CD8-positive, alpha-beta memory T cell (primary cell): ENCODE results near the gene PIGT. TPM values are rescaled to one million over a fixed set of nuclear protein-coding genes. Genes with fewer than 3 reads are reported as not detected.

Experiments used
- CTCF ChIA-PET: fragments of 350-600 bp; sonication (Branson Sonifier 250); formaldehyde crosslinking; loops from one replicate; lab custom pipeline; 2021; ENCODE audit warnings: antibody characterized with exemption; lab: Charles Lee
- POLR2A ChIA-PET: fragments of 350-600 bp; sonication (Branson Sonifier 250); formaldehyde crosslinking; loops from one replicate; lab custom pipeline; 2021; ENCODE audit warnings: antibody characterized with exemption; lab: Charles Lee
- DNase-seq, 5 donors: peaks; one replicate each; pipeline versions ENCODE4 v3.0.0 to v3.0.0-alpha.2; 2020 to 2022; ENCODE audit warnings: mixed read lengths in 1 of 5
- H3K27ac ChIP-seq: one replicate; pipeline ENCODE4 v1.7.0; 2013; ENCODE audit warnings: low read depth, mild to moderate bottlenecking, low read length, moderate library complexity
- H3K27me3 ChIP-seq: 2 replicates; pipeline ENCODE4 v1.7.0; 2013; ENCODE audit warnings: low read length, mild to moderate bottlenecking; ENCODE audit not compliant: insufficient read depth, poor library complexity, severe bottlenecking
- H3K36me3 ChIP-seq: 2 replicates; pipeline ENCODE4 v1.7.0; 2013; ENCODE audit warnings: mild to moderate bottlenecking, low read length, moderate library complexity; ENCODE audit not compliant: insufficient read depth
- H3K4me1 ChIP-seq: 2 replicates; pipeline ENCODE4 v1.7.0; 2013; ENCODE audit warnings: mild to moderate bottlenecking, low read length, moderate library complexity; ENCODE audit not compliant: insufficient read depth
- H3K4me3 ChIP-seq: 2 replicates; pipeline ENCODE4 v1.7.0; 2013; ENCODE audit warnings: mild to moderate bottlenecking, low read length
- H3K9me3 ChIP-seq: 2 replicates; pipeline ENCODE4 v1.7.0; 2013; ENCODE audit warnings: mild to moderate bottlenecking, low read length
- H3K27ac Mint-ChIP-seq, 8 donors: one replicate each; pipeline ENCODE4 v1.8.0; 2020 to 2021; ENCODE audit warnings: mixed read lengths in 8 of 8, mild to moderate bottlenecking in 6 of 8, inconsistent platforms in 3 of 8, moderate library complexity in 3 of 8
- H3K27me3 Mint-ChIP-seq, 2 donors: one replicate each; pipeline ENCODE4 v1.8.0; 2020 to 2021; ENCODE audit warnings: mixed read lengths in 2 of 2, mild to moderate bottlenecking in 1 of 2, moderate library complexity in 1 of 2
- H3K36me3 Mint-ChIP-seq, 3 donors: one replicate each; pipeline ENCODE4 v1.8.0; 2020 to 2021; ENCODE audit warnings: mixed read lengths in 3 of 3, inconsistent platforms in 1 of 3, mild to moderate bottlenecking in 1 of 3
- H3K4me1 Mint-ChIP-seq, 3 donors: one replicate each; pipeline ENCODE4 v1.8.0; 2020 to 2021; ENCODE audit warnings: mixed read lengths in 3 of 3, inconsistent platforms in 1 of 3, mild to moderate bottlenecking in 1 of 3
- H3K4me3 Mint-ChIP-seq, 7 donors: one replicate each; pipeline ENCODE4 v1.8.0; 2020 to 2021; ENCODE audit warnings: mixed read lengths in 7 of 7, mild to moderate bottlenecking in 6 of 7, moderate library complexity in 4 of 7, inconsistent platforms in 2 of 7
- H3K9me3 Mint-ChIP-seq, 5 donors: one replicate each; pipeline ENCODE4 v1.8.0; 2020 to 2022; ENCODE audit warnings: mixed read lengths in 5 of 5, mild to moderate bottlenecking in 3 of 5, moderate library complexity in 2 of 5, inconsistent platforms in 1 of 5
- polyA plus RNA-seq: library from polyadenylated mRNA; unstranded; fragments of 300-500 nt; fragmentation: Illumina TruSeq; gene quantifications from one replicate; pipeline ENCODE4 v1.2.3, GENCODE V29; 2021
- total RNA-seq, 2 experiments: library from RNA; stranded (reverse); gene quantifications; one replicate each; pipeline ENCODE4 v1.2.3, GENCODE V29; 2021

The PIGT gene
- total RNA-seq (10 to 100 TPM; 76.3 to 76.4 TPM), polyA plus RNA-seq (96.4 TPM)

DNA sequence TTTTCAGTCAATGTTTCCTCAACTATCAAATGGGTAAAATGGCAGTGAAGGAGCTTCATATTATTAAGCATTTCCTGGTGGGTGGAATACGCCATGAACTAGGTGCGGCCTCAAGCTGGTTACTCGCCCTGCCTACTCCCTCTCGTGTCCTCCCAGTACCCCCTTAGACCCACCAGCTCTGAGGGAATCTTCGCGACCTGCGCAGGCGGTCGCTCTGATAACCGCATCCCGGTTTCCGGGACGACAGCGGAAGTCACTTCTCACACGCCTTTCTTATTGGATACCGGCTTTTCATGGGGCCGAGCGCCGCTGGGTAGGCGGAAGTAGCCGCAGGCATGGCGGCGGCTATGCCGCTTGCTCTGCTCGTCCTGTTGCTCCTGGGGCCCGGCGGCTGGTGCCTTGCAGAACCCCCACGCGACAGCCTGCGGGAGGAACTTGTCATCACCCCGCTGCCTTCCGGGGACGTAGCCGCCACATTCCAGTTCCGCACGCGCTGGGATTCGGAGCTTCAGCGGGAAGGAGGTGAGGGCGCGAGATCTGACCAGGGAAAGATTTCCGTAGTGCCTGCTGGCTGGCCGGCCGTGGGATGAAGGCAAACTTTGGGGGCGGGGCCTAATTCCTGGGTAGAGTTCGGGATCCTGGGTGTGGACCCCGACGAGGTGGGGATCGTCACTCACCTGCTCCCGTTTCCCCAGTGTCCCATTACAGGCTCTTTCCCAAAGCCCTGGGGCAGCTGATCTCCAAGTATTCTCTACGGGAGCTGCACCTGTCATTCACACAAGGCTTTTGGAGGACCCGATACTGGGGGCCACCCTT, at the start of gene PIGT:
TSS of gene PIGT (plus strand) at position 320 of the 816 bp plus-strand sequence. CDS start at position 336, 16 bp downstream.
- H3K9me3 Mint-ChIP-seq, result no peaks in the 10 kb centered on the region
- peaks cover 0 to 51% (median 16%) of the 10 kb centered on the region in 3 donors for H3K36me3 Mint-ChIP-seq
- Histone ChIP-seq H3K4me3 (peak within 1 kb of the TSS; percentile 86), H3K4me1 (peaks cover 21% of the 10 kb centered on the region), H3K9me3 (no peaks in the 10 kb centered on the region), H3K36me3 (peaks cover 18% of the 10 kb centered on the region), H3K27ac (peak within 1 kb of the TSS; percentile 64), H3K27me3 (no peaks in the 10 kb centered on the region)
- peak within 1 kb of the TSS; percentile 94 to 99 (median 97) for H3K4me3 Mint-ChIP-seq
- H3K27ac Mint-ChIP-seq, result peak within 1 kb of the TSS; percentile 96 to 99 (median 98)
- H3K4me1 Mint-ChIP-seq, result peaks cover 36 to 54% (median 50%) of the 10 kb centered on the region in 3 donors
- POLR2A ChIA-PET, result interaction anchor here (0.7 to 3.0 kb wide), 7 partner anchors 9 to 947 kb away, joined by 3 to 25 read pairs (median 5); partner anchors contain the start of genes DBNDD2 and SYS1
- CTCF ChIA-PET, result interaction anchor here (0.8 to 2.2 kb wide), 7 partner anchors 9 to 55 kb away, joined by 3 to 19 read pairs (median 6); partner anchors contain the start of gene SYS1
- no peaks in the 10 kb centered on the region for H3K27me3 Mint-ChIP-seq
- peak; percentile 85 to 95 (median 94) for DNase-seq

DNA sequence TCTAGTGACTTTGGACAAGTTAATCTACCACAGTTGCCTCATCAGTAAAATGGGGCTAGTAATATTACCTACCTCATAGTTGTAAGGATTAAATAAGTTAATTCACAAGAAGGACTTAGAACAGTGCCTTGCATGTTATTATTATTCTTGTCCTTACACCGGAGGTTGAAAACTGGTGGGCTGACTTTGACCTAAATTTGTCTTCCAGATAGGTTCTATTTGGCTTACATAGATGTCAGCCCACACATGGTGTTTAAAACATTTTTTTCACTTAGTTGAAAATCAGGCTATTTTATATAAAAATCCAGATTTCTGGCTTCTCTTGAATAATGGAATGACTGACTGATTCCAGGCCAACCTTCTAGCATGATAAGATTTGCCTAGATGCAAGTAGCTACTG, 49.7 kb upstream of the PIGT start:
- Histone ChIP-seq H3K27me3 (no peaks in the 10 kb centered on the region), H3K4me1 (peaks cover 53% of the 10 kb centered on the region), H3K9me3 (no peaks in the 10 kb centered on the region), H3K27ac (no peak overlapping the region), H3K4me3 (no peak overlapping the region), H3K36me3 (peaks cover 27% of the 10 kb centered on the region)
- H3K36me3 Mint-ChIP-seq, result peaks cover 0 to 64% (median 8%) of the 10 kb centered on the region in 3 donors
- H3K27me3 Mint-ChIP-seq, result peaks cover 0 to 1% of the 10 kb centered on the region in 2 donors
- no peaks in the 10 kb centered on the region for H3K9me3 Mint-ChIP-seq
- H3K4me3 Mint-ChIP-seq, result no peak overlapping the region
- DNase-seq, result no peak
- peak overlapping the region in 5 of 8 donors; percentile 26 to 85 (median 52) for H3K27ac Mint-ChIP-seq
- H3K4me1 Mint-ChIP-seq, result peaks cover 57 to 68% (median 62%) of the 10 kb centered on the region in 3 donors
- ChIA-PET CTCF (interaction anchor here (1.5 to 12.5 kb wide), 3 partner anchors 9 to 71 kb away, joined by 3 to 183 read pairs (median 137); partner anchors contain the start of gene TP53TG5), POLR2A (interaction anchor here (0.9 kb wide), 1 partner anchor 41 kb away, joined by 6 read pairs; no protein-coding TSS in a partner anchor)

DNA sequence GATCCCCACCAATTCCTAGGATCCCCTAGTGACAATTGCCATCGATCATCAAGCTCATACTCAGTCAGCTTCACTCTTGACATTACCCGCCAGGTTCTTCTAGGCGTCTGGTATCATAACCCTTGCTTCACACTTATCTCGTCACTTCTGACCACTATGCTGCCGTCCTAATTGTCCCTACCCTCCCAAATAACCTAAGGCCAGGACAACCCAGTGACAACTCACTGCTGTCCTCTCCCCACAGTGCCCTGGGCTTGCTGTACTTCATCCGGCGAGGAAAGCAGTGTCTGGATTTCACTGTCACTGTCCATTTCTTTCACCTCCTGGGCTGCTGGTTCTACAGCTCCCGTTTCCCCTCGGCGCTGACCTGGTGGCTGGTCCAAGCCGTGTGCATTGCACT, 49.3 kb upstream of the PIGT start:
- no peak overlapping the region for H3K4me3 ChIP-seq
- POLR2A ChIA-PET, result no interaction called here
- peaks cover 27% of the 10 kb centered on the region for H3K36me3 ChIP-seq
- CTCF ChIA-PET, result interaction anchor here (7.8 to 12.5 kb wide), 2 partner anchors 8 to 70 kb away, joined by 137 to 183 read pairs; partner anchors contain the start of gene TP53TG5
- peaks cover 53% of the 10 kb centered on the region for H3K4me1 ChIP-seq
- H3K9me3 Mint-ChIP-seq, result no peaks in the 10 kb centered on the region
- H3K4me3 Mint-ChIP-seq, result peak overlapping the region in 2 of 7 donors; percentile 40 to 80
- no peaks in the 10 kb centered on the region for H3K9me3 ChIP-seq
- no peak overlapping the region for H3K27ac ChIP-seq
- DNase-seq, result no peak
- H3K27ac Mint-ChIP-seq, result peak overlapping the region in 7 of 8 donors; percentile 31 to 85 (median 77)
- H3K27me3 Mint-ChIP-seq, result peaks cover 0 to 1% of the 10 kb centered on the region in 2 donors
- H3K27me3 ChIP-seq, result no peaks in the 10 kb centered on the region
- H3K36me3 Mint-ChIP-seq, result peaks cover 0 to 64% (median 8%) of the 10 kb centered on the region in 3 donors
- H3K4me1 Mint-ChIP-seq, result peaks cover 59 to 73% (median 62%) of the 10 kb centered on the region in 3 donors

DNA sequence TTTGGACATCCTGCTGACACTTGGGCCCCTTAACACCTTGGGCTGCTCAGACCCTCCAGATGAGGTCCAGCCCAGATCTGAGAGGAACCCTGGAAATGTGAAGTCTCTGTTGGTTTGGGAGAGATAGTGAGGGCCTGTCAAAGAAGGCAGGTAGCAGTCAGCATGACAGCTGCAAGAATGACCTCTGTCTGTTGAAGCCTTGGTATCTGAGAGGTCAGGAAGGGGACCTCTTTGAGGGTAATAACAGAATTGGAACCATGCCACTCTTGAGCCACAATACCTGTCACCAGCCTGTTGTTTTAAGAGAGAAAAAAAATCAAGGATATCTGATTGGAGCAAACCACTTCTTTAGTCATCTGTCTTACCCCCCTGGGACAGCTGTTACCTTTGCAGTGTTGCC, 48.8 kb upstream of the PIGT start:
- H3K27me3 ChIP-seq, result no peaks in the 10 kb centered on the region
- H3K4me1 ChIP-seq, result peaks cover 53% of the 10 kb centered on the region
- Mint-ChIP-seq H3K27ac (peak overlapping the region in 7 of 8 donors; percentile 31 to 95 (median 82)), H3K36me3 (peaks cover 0 to 64% (median 8%) of the 10 kb centered on the region in 3 donors), H3K9me3 (no peaks in the 10 kb centered on the region), H3K4me1 (peaks cover 62 to 77% (median 62%) of the 10 kb centered on the region in 3 donors), H3K4me3 (peak overlapping the region in 3 of 7 donors; percentile 9 to 40 (median 34)), H3K27me3 (peaks cover 0 to 1% of the 10 kb centered on the region in 2 donors)
- no peak for DNase-seq
- H3K9me3 ChIP-seq, result no peaks in the 10 kb centered on the region
- H3K27ac ChIP-seq, result no peak overlapping the region
- ChIA-PET POLR2A (no interaction called here), CTCF (interaction anchor here (1.4 to 12.5 kb wide), 2 partner anchors 41 to 70 kb away, joined by 3 to 183 read pairs; partner anchors contain the start of gene DBNDD2)
- H3K4me3 ChIP-seq, result no peak overlapping the region
- peaks cover 27% of the 10 kb centered on the region for H3K36me3 ChIP-seq

DNA sequence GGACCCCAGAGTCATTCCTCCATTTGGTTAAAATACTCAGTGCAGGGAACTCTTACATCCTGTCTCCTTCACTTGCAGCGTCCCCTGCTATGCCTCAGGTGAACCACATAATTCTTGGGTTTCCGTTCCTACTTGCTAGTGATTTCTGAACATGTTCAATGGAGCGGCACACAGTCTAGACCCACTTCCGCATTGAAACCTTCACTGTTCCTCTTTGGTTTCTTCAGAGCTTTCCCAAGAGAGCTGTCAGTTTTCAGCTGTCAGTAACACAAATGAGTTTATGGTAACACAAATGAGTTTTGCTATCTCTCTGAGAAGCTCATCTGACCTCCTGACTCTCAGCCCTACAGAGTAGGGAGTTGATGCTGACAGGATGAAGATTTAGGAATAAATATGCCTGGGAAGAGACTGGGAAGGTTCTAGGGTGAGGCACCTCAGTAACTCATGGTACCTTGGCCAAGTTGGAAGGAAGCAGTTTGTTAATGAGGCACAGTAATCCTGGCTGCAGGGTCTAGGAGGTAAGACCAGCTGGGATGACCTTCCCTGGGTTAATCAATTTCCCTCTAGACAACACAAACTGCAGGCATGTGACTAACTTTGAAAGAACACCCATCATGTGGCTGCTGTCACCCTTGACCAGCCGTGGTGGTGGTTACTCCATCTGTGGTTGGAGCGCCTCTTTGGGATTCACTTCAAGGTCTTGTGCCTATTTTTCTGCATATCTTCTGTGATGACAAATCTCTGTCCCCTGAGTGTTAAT, 47.5 kb upstream of the PIGT start:
- Histone ChIP-seq H3K27ac (peak overlapping the region; percentile 12), H3K27me3 (no peaks in the 10 kb centered on the region), H3K4me3 (no peak overlapping the region), H3K9me3 (no peaks in the 10 kb centered on the region), H3K36me3 (peaks cover 27% of the 10 kb centered on the region), H3K4me1 (peaks cover 55% of the 10 kb centered on the region)
- peak overlapping the region; percentile 32 to 76 (median 56) for H3K4me3 Mint-ChIP-seq
- no peaks in the 10 kb centered on the region for H3K9me3 Mint-ChIP-seq
- POLR2A ChIA-PET, result interaction anchor here (0.9 kb wide), 1 partner anchor 48 kb away, joined by 3 read pairs; the partner anchor contains the start of gene PIGT
- CTCF ChIA-PET, result interaction anchor here (1.1 to 12.5 kb wide), 4 partner anchors 40 to 402 kb away, joined by 3 to 183 read pairs (median 4); partner anchors contain the start of gene DBNDD2
- H3K4me1 Mint-ChIP-seq, result peaks cover 65 to 82% (median 66%) of the 10 kb centered on the region in 3 donors
- DNase-seq, result peak; percentile 15 to 63 (median 52)
- no peaks in the 10 kb centered on the region for H3K27me3 Mint-ChIP-seq
- peak overlapping the region; percentile 81 to 95 (median 92) for H3K27ac Mint-ChIP-seq
- peaks cover 0 to 58% (median 8%) of the 10 kb centered on the region in 3 donors for H3K36me3 Mint-ChIP-seq

DNA sequence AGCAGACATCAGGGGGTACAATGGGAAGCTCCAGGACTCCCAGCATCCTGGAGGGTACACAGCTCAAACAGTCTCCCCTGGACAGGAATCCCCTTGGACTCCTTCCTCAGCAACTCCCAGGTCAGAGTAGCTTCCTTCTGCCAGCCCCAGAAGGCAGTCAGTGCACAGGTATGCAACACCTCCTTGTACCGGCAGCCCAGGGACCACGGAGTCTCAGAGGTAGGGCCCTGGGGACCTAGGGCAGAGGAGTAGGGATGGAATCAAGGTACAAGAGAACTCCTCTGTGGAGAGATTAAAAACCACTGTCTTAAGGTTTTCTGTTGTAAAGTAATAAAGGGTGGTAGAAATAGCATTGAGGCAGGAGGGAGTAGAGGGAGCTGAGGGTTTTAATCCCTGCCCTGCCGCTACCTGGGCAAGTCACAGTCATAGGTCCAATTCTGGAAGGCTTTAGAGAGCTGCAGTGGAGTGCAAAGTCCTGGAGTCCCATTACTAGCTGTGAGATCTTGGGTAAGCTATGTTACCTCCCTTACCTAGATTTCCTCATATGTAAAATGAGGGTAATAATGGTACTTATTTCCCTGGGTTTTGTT, 45.3 kb upstream of the PIGT start:
- POLR2A ChIA-PET, result interaction anchor here (3.7 kb wide), 1 partner anchor 7 kb away, joined by 66 read pairs; the partner anchor contains the start of gene SYS1
- Histone ChIP-seq H3K27ac (no peak overlapping the region), H3K36me3 (peaks cover 23% of the 10 kb centered on the region), H3K4me1 (peaks cover 36% of the 10 kb centered on the region), H3K27me3 (no peaks in the 10 kb centered on the region), H3K4me3 (no peak overlapping the region), H3K9me3 (no peaks in the 10 kb centered on the region)
- H3K4me3 Mint-ChIP-seq, result peak overlapping the region in 3 of 7 donors; percentile 36 to 61 (median 38)
- H3K4me1 Mint-ChIP-seq, result peaks cover 56 to 72% (median 57%) of the 10 kb centered on the region in 3 donors
- peak overlapping the region in 6 of 8 donors; percentile 38 to 69 (median 49) for H3K27ac Mint-ChIP-seq
- no peaks in the 10 kb centered on the region for H3K27me3 Mint-ChIP-seq
- CTCF ChIA-PET, result interaction anchor here (8.9 to 12.5 kb wide), 2 partner anchors 8 to 66 kb away, joined by 137 to 183 read pairs; partner anchors contain the start of gene SYS1
- peaks cover 0 to 54% (median 6%) of the 10 kb centered on the region in 3 donors for H3K36me3 Mint-ChIP-seq
- H3K9me3 Mint-ChIP-seq, result no peaks in the 10 kb centered on the region
- DNase-seq, result no peak
